ENCODE data around the gene ABLIM3. TPM values are rescaled to one million over a fixed set of nuclear protein-coding genes. Genes with fewer than 3 reads are reported as not detected.
A peak's percentile ranks its signal among the peaks of the same experiment; 100 is the strongest.

Gene ABLIM3
- total and polyA plus RNA-seq, 4 donors = 8.0 to 54.2 (median 33.6) TPM

DNA sequence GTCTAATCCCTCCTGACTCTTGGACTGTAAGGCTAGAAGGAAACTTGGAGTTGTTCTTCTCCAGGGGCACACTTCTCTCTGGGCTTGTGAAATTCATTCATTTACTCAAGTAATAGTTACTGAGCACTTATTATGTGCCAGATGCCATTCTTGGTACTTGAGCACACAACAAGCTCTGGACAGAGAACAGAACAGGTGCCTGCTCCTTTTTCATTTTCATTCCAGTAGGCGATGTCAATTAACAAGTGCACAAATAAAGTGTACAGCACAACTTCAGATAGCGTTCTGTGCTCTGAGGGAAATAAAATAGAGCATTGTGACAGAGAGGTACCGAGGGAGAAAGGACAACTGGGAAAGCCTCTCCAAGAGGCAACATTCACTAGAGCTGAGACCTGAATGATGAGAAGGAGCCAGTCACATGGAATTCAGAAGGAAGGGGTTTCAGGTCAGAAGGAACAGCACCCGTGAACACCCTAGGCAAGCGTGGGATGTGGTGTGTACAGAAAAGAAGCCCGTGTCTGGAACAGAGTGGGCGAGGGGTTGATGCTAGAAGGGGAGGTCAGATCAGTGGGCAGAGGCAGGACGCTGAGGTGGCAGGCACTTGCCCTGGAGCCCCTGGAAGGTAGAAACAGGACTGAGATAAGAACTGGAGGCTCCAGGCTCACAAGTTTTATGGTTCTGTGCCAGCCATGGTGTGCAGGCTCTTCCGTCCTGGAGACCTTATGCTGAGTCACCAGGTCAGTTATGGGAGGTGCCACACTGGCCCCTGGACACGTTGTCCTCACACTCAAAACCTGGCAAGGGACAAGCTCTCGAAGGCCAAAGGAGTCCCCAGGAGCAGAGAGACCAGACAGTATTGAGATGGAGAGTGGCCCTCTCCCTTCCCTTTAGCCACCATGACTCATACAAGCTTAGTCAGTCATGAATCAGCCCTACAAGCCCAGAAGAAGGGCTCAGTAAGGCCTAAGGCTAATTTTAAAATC is 7.2 kb upstream of the ABLIM3 start:
- peak; percentile 81 for ATAC-seq (ENCODE audit: insufficient read depth, low FRiP score)
- TF ChIP-seq, protein P1, sequence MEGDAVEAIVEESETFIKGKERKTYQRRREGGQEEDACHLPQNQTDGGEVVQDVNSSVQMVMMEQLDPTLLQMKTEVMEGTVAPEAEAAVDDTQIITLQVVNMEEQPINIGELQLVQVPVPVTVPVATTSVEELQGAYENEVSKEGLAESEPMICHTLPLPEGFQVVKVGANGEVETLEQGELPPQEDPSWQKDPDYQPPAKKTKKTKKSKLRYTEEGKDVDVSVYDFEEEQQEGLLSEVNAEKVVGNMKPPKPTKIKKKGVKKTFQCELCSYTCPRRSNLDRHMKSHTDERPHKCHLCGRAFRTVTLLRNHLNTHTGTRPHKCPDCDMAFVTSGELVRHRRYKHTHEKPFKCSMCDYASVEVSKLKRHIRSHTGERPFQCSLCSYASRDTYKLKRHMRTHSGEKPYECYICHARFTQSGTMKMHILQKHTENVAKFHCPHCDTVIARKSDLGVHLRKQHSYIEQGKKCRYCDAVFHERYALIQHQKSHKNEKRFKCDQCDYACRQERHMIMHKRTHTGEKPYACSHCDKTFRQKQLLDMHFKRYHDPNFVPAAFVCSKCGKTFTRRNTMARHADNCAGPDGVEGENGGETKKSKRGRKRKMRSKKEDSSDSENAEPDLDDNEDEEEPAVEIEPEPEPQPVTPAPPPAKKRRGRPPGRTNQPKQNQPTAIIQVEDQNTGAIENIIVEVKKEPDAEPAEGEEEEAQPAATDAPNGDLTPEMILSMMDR (IDR thresholded peaks at IDR 0.05; ENCODE audit: control extremely low read depth, extremely low read depth) = no peak

DNA sequence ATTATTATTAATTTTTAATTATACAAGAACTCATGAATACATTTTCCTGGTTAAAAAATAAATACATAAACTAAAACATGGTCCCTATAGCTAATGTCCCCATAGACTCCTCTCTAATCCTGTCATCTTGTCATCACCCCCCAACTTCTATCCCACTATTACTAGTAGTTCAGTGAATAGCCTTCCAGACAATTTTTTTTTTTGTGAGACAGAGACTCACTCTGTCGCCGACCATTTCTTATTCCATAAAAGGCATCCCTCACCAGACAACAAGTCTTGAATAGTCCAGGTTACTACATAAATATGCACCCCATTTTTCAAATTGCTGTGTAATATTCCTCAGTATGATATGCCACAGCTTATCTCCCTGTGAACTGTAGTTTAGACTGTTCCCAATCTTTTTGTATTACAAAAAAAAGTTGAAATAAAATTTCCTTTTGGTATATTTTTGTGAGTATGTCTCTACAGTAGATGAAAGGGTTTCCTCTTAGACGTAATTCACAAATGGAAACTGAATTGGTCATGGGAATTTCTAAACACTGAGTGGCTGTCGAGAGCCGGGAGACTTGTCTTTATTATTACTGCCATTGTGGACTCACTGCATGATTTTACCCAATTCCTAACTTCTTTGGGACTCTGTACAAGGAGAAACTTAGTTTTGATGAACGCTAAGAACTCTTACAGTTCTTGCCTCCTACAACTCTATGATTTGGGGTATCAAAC is 6.4 kb upstream of the ABLIM3 start:
- WGBS, 2 donors = 77 to 80% methylated on average over 6 of the region's 6 CpGs
- DNase-seq = no peak
- H3K36me3 ChIP-seq (ENCODE audit: control insufficient read depth in 4 of 4, insufficient read depth in 4 of 4, low read length in 4 of 4) = no peaks in the 10 kb centered on the region
- no peak overlapping the region for H3K9ac ChIP-seq (ENCODE audit: insufficient read depth in 1 of 2, low read length in 2 of 2)
- peaks cover 0 to 19% (median 13%) of the 10 kb centered on the region in 5 donors for H3K4me1 ChIP-seq (ENCODE audit: control insufficient read depth in 5 of 5, insufficient read depth in 5 of 5, low read length in 5 of 5)
- no peak overlapping the region for H3K4me3 ChIP-seq
- TF ChIP-seq, protein P1 (IDR thresholded peaks at IDR 0.05; ENCODE audit: control extremely low read depth, extremely low read depth) = no peak
- ATAC-seq (ENCODE audit: insufficient read depth, low FRiP score) = no peak
- no peaks in the 10 kb centered on the region for H3K9me3 ChIP-seq (ENCODE audit: control insufficient read depth in 4 of 4, insufficient read depth in 3 of 4, low read length in 3 of 4)
- peaks cover 0 to 11% (median 0%) of the 10 kb centered on the region in 3 donors for H3K27me3 ChIP-seq (ENCODE audit: control insufficient read depth in 3 of 3, insufficient read depth in 3 of 3, low read length in 2 of 3)
- H3K27ac ChIP-seq (ENCODE audit: low read depth in 1 of 2, low read length in 1 of 2) = peak overlapping the region in 1 of 2 donors; percentile 87

More for the DNA sequence above, 7.2 kb upstream of the ABLIM3 start:
- Histone ChIP-seq H3K36me3 (ENCODE audit: control insufficient read depth in 4 of 4, insufficient read depth in 4 of 4, low read length in 4 of 4) (no peaks in the 10 kb centered on the region), H3K4me1 (ENCODE audit: control insufficient read depth in 5 of 5, insufficient read depth in 5 of 5, low read length in 5 of 5) (peaks cover 0 to 20% (median 13%) of the 10 kb centered on the region in 5 donors), H3K9me3 (ENCODE audit: control insufficient read depth in 4 of 4, insufficient read depth in 3 of 4, low read length in 3 of 4) (no peaks in the 10 kb centered on the region), H3K27me3 (ENCODE audit: control insufficient read depth in 3 of 3, insufficient read depth in 3 of 3, low read length in 2 of 3) (peaks cover 0 to 11% (median 0%) of the 10 kb centered on the region in 3 donors), H3K4me3 (no peak overlapping the region), H3K27ac (ENCODE audit: low read depth in 1 of 2, low read length in 1 of 2) (peak overlapping the region; percentile 16 to 87), H3K9ac (ENCODE audit: insufficient read depth in 1 of 2, low read length in 2 of 2) (no peak overlapping the region)
- DNase-seq = no peak
- 65 to 80% methylated on average over 11 of the region's 11 CpGs for WGBS, 2 donors

DNA sequence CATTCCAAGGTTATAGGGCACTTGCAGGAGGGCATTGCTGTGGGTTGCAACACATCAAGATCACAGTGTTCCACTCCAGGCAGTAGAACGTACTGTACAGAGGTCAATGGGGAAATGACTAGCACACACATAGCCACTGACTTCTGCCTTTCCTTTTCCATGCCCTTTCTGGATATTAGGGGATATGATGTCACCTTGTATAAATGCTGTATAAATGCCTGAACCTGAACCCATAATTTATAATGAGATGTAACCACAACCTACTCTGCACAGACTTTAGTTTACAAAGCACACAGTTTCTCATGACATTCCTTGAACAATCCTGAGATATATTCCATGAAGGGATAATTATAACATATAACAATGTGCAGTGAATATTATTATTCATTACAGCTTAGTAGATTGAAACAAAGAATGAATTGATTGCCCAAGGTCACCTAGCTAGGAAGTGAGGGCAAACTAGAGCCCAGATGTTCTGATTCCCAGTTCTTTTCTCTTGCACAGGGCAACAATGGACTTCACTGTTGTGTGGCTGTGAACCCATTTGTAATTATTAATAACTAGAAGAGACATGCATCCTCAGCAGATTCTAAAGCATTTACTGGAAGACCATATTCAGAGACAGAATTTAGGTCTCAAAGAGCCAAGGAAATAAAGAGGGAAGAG is 5.6 kb upstream of the ABLIM3 start:
- ATAC-seq (ENCODE audit: insufficient read depth, low FRiP score) = peak; percentile 37
- Histone ChIP-seq H3K4me1 (ENCODE audit: control insufficient read depth in 5 of 5, insufficient read depth in 5 of 5, low read length in 5 of 5) (peaks cover 0 to 18% (median 10%) of the 10 kb centered on the region in 5 donors), H3K4me3 (no peak overlapping the region), H3K27me3 (ENCODE audit: control insufficient read depth in 3 of 3, insufficient read depth in 3 of 3, low read length in 2 of 3) (peaks cover 0 to 11% (median 0%) of the 10 kb centered on the region in 3 donors), H3K9me3 (ENCODE audit: control insufficient read depth in 4 of 4, insufficient read depth in 3 of 4, low read length in 3 of 4) (no peaks in the 10 kb centered on the region), H3K27ac (ENCODE audit: low read depth in 1 of 2, low read length in 1 of 2) (peak overlapping the region in 1 of 2 donors; percentile 73), H3K9ac (ENCODE audit: insufficient read depth in 1 of 2, low read length in 2 of 2) (no peak overlapping the region), H3K36me3 (ENCODE audit: control insufficient read depth in 4 of 4, insufficient read depth in 4 of 4, low read length in 4 of 4) (no peaks in the 10 kb centered on the region)
- DNase-seq = no peak
- WGBS, 2 donors = 35 to 55% methylated on average over 1 of the region's 1 CpG
- TF ChIP-seq, protein P1 (IDR thresholded peaks at IDR 0.05; ENCODE audit: control extremely low read depth, extremely low read depth) = no peak
